HepG2 (cell line): ENCODE data around the gene CBFA2T2. TPM values are rescaled to one million over a fixed set of nuclear protein-coding genes. Genes with fewer than 3 reads are reported as not detected.

ENCODE experiments used
- ARNT2 ChIP-seq: sonication (generic); formaldehyde crosslinking; IDR thresholded peaks from 2 replicates; pipeline ENCODE4 v1.8.0; 2022; ENCODE audit warnings: mild to moderate bottlenecking, low read depth, missing genetic modification reagents, moderate library complexity
- ATF1 ChIP-seq: IDR thresholded peaks from 2 replicates; pipeline ENCODE4 v1.6.1; 2016; ENCODE audit warnings: mild to moderate bottlenecking, control low read depth
- CBX2 ChIP-seq, 2 experiments: fragments of 200-600 bp in 1 of 2; sonication (generic); formaldehyde crosslinking in 1 of 2; IDR thresholded peaks; 2 replicates each; pipeline versions ENCODE4 v1.7.0 to v1.8.1; 2018 to 2022; ENCODE audit warnings: low read depth in 2 of 2, low read length in 1 of 2, mild to moderate bottlenecking in 1 of 2, missing genetic modification reagents in 1 of 2
- CBX5 ChIP-seq: sonication (generic); formaldehyde crosslinking; IDR thresholded peaks from 2 replicates; pipeline ENCODE4 v1.4.0; 2020; ENCODE audit warnings: missing genetic modification reagents, borderline replicate concordance
- MED13 ChIP-seq: sonication (generic); formaldehyde crosslinking; IDR thresholded peaks from 2 replicates; pipeline ENCODE4 v1.5.0; 2020; ENCODE audit warnings: missing genetic modification reagents
- RCOR2 ChIP-seq: IDR thresholded peaks from 2 replicates; pipeline ENCODE4 v1.6.1; 2016; ENCODE audit warnings: missing biosample characterization, missing genetic modification reagents
- TCF7L2 ChIP-seq: IDR thresholded peaks from 2 replicates; pipeline ENCODE4 v1.6.1; 2011; ENCODE audit warnings: mild to moderate bottlenecking, low read depth, low read length, moderate library complexity
- ZFP90 ChIP-seq: sonication (generic); formaldehyde crosslinking; IDR thresholded peaks from 2 replicates; pipeline ENCODE4 v1.8.0; 2022; ENCODE audit warnings: missing genetic modification reagents, mild to moderate bottlenecking, inconsistent platforms, borderline replicate concordance
- ZMYM2 ChIP-seq: sonication (generic); formaldehyde crosslinking; IDR thresholded peaks from 2 replicates; pipeline ENCODE4 v1.8.0; 2022; ENCODE audit warnings: mild to moderate bottlenecking, missing genetic modification reagents
- ZNF143 ChIP-seq: sonication (generic); formaldehyde crosslinking; IDR thresholded peaks from 2 replicates; pipeline ENCODE4 v1.4.0; 2020; ENCODE audit warnings: missing genetic modification reagents
- ZNF549 ChIP-seq: sonication (generic); formaldehyde crosslinking; IDR thresholded peaks from 2 replicates; pipeline ENCODE4 v1.5.0; 2020; ENCODE audit warnings: missing genetic modification reagents
- polyA plus RNA-seq, 8 experiments: library from polyadenylated mRNA; depleted of rRNA in 3 of 8; stranded (reverse) in 7 of 8; unstranded in 1 of 8; fragments of >200 nt; fragmentation: Illumina TruSeq in 4 of 8; extraction: Trizol in 4 of 8; gene quantifications; 2 replicates each; pipeline versions ENCODE4 v1.2.1 to v1.2.3, GENCODE V29; 2011 to 2016; ENCODE audit warnings: low read depth in 4 of 8, missing spikeins in 1 of 8, mixed read lengths in 1 of 8; ENCODE audit not compliant: insufficient read depth in 1 of 8
- total RNA-seq, 5 experiments: library from RNA; depleted of rRNA; stranded (reverse); fragments of >200 nt; fragmentation: Illumina TruSeq; extraction: Trizol; gene quantifications; 2 replicates each; pipeline ENCODE4 v1.2.3, GENCODE V29; 2016; ENCODE audit warnings: low read depth in 1 of 5
- TF ChIP-seq, protein P1 (sequence below): sonication (generic); formaldehyde crosslinking; IDR thresholded peaks from one replicate; pipeline ENCODE4 v1.5.1; 2020; ENCODE audit warnings: mild to moderate bottlenecking, missing genetic modification reagents; ENCODE audit errors: not compliant biosample characterization
- TF ChIP-seq, protein P2 (sequence below): sonication (generic); formaldehyde crosslinking; IDR thresholded peaks from 2 replicates; pipeline ENCODE4 v1.5.0; 2020; ENCODE audit warnings: mild to moderate bottlenecking, missing genetic modification reagents
- TF ChIP-seq, protein P3 (sequence below): sonication (generic); formaldehyde crosslinking; IDR thresholded peaks from 2 replicates; pipeline ENCODE4 v1.9.0; 2021; ENCODE audit warnings: missing genetic modification reagents, borderline replicate concordance
- TF ChIP-seq, protein P4 (sequence below): sonication (generic); formaldehyde crosslinking; IDR thresholded peaks from 2 replicates; pipeline ENCODE4 v1.4.0; 2020; ENCODE audit warnings: mild to moderate bottlenecking, missing genetic modification reagents

Gene CBFA2T2
- total and polyA plus RNA-seq, 2 of the 13 experiments (the other 11 are each of a cell fraction or from before 2014, with no cell fraction given) = 6.3 to 21.2 TPM

DNA sequence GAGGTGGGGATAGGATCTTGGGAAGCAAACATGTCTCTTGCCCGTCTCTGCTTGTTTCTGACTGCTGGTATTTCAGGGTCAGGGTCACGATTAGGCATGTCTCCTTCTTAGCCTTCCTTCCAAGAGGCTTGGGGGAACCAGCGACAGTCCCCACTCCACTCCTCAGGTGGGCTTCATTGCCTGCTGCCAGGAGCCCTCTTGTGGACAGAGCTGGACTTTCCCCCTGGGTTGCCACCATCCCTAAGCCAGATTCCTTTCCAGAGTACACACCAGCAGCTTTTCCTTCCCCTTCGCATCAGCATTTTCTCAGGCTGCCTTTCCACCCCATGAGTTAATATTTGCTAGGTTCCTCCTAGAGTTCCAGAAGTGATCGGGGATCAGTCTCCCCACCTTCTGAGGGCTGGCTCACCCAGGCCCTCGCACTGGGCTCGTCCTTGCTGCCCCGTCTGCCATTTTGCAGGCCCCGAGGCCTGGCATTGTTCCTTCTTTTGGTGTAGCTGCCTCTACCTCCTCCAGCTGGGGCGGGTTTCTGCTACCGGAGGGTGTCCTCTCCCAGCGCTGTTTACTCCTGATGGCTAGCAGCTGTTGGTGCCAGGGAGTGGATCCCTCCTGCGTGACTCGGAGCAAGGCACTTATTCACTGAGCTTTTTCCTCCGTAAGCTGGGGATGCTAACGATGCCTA lies 163.5 kb downstream of the CBFA2T2 start (continued):
- TF ChIP-seq, protein P1, sequence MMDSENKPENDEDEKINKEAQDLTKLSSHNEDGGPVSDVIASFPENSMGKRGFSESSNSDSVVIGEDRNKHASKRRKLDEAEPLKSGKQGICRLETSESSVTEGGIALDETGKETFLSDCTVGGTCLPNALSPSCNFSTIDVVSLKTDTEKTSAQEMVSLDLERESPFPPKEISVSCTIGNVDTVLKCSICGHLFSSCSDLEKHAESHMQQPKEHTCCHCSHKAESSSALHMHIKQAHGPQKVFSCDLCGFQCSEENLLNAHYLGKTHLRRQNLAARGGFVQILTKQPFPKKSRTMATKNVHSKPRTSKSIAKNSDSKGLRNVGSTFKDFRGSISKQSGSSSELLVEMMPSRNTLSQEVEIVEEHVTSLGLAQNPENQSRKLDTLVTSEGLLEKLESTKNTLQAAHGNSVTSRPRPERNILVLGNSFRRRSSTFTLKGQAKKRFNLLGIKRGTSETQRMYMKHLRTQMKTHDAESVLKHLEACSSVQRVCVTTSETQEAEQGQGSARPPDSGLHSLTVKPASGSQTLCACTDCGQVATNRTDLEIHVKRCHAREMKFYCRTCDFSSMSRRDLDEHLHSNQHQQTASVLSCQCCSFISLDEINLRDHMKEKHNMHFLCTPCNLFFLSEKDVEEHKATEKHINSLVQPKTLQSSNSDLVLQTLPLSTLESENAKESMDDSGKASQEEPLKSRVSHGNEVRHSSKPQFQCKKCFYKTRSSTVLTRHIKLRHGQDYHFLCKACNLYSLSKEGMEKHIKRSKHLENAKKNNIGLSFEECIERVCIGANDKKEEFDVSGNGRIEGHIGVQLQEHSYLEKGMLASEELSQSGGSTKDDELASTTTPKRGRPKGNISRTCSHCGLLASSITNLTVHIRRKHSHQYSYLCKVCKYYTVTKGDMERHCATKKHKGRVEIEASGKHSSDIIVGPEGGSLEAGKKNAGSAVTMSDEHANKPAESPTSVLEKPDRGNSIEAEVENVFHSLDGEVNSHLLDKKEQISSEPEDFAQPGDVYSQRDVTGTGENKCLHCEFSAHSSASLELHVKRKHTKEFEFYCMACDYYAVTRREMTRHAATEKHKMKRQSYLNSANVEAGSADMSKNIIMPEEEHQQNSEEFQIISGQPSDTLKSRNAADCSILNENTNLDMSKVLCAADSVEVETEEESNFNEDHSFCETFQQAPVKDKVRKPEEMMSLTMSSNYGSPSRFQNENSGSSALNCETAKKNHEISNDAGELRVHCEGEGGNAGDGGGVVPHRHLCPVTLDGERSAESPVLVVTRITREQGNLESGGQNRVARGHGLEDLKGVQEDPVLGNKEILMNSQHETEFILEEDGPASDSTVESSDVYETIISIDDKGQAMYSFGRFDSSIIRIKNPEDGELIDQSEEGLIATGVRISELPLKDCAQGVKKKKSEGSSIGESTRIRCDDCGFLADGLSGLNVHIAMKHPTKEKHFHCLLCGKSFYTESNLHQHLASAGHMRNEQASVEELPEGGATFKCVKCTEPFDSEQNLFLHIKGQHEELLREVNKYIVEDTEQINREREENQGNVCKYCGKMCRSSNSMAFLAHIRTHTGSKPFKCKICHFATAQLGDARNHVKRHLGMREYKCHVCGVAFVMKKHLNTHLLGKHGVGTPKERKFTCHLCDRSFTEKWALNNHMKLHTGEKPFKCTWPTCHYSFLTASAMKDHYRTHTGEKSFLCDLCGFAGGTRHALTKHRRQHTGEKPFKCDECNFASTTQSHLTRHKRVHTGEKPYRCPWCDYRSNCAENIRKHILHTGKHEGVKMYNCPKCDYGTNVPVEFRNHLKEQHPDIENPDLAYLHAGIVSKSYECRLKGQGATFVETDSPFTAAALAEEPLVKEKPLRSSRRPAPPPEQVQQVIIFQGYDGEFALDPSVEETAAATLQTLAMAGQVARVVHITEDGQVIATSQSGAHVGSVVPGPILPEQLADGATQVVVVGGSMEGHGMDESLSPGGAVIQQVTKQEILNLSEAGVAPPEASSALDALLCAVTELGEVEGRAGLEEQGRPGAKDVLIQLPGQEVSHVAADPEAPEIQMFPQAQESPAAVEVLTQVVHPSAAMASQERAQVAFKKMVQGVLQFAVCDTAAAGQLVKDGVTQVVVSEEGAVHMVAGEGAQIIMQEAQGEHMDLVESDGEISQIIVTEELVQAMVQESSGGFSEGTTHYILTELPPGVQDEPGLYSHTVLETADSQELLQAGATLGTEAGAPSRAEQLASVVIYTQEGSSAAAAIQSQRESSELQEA (CRISPR knock-in tag) = peak; percentile 36
- no peak for TF ChIP-seq ZMYM2 (CRISPR knock-in tag)
- TF ChIP-seq CBX2 (IDR thresholded peaks at IDR 0.05; ENCODE audit: low read depth, low read length) = no peak
- no peak for TF ChIP-seq CBX2 (CRISPR knock-in tag; IDR thresholded peaks at IDR 0.05; ENCODE audit: low read depth)
- no peak for TF ChIP-seq TCF7L2
- TF ChIP-seq, protein P2, sequence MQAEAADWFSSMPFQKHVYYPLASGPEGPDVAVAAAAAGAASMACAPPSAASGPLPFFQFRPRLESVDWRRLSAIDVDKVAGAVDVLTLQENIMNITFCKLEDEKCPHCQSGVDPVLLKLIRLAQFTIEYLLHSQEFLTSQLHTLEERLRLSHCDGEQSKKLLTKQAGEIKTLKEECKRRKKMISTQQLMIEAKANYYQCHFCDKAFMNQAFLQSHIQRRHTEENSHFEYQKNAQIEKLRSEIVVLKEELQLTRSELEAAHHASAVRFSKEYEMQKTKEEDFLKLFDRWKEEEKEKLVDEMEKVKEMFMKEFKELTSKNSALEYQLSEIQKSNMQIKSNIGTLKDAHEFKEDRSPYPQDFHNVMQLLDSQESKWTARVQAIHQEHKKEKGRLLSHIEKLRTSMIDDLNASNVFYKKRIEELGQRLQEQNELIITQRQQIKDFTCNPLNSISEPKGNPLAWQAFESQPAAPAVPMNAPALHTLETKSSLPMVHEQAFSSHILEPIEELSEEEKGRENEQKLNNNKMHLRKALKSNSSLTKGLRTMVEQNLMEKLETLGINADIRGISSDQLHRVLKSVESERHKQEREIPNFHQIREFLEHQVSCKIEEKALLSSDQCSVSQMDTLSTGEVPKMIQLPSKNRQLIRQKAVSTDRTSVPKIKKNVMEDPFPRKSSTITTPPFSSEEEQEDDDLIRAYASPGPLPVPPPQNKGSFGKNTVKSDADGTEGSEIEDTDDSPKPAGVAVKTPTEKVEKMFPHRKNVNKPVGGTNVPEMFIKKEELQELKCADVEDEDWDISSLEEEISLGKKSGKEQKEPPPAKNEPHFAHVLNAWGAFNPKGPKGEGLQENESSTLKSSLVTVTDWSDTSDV = peak; percentile 63; the same call in 1 of the 2 replicates
- TF ChIP-seq, protein P3, sequence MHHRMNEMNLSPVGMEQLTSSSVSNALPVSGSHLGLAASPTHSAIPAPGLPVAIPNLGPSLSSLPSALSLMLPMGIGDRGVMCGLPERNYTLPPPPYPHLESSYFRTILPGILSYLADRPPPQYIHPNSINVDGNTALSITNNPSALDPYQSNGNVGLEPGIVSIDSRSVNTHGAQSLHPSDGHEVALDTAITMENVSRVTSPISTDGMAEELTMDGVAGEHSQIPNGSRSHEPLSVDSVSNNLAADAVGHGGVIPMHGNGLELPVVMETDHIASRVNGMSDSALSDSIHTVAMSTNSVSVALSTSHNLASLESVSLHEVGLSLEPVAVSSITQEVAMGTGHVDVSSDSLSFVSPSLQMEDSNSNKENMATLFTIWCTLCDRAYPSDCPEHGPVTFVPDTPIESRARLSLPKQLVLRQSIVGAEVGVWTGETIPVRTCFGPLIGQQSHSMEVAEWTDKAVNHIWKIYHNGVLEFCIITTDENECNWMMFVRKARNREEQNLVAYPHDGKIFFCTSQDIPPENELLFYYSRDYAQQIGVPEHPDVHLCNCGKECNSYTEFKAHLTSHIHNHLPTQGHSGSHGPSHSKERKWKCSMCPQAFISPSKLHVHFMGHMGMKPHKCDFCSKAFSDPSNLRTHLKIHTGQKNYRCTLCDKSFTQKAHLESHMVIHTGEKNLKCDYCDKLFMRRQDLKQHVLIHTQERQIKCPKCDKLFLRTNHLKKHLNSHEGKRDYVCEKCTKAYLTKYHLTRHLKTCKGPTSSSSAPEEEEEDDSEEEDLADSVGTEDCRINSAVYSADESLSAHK (CRISPR knock-in tag) = no peak
- no peak for TF ChIP-seq MED13 (CRISPR knock-in tag)
- peak; percentile 25; the same call in 1 of the 2 replicates for TF ChIP-seq CBX5
- peak; percentile 42; the same call in 1 of the 2 replicates for TF ChIP-seq ARNT2
- no peak for TF ChIP-seq ATF1 (CRISPR knock-in tag)
- no peak for TF ChIP-seq ZNF143 (CRISPR knock-in tag)
- TF ChIP-seq, protein P4, sequence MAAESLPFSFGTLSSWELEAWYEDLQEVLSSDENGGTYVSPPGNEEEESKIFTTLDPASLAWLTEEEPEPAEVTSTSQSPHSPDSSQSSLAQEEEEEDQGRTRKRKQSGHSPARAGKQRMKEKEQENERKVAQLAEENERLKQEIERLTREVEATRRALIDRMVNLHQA = no peak
- TF ChIP-seq ZFP90 (CRISPR knock-in tag) = peak; percentile 15; the same call in 1 of the 2 replicates
- TF ChIP-seq ZNF549 (CRISPR knock-in tag) = no peak
- no peak for TF ChIP-seq RCOR2 (CRISPR knock-in tag)
